Panc1 (cell line): ENCODE measurements around the gene KCTD13.

Experiments
- CTCF ChIP-seq: fragments of 450-650 bp; IDR thresholded peaks from 2 replicates; pipeline ENCODE4 v1.5.1; 2017; ENCODE audit warnings: mild to moderate bottlenecking
- POLR2AphosphoS5 ChIP-seq: IDR thresholded peaks from 2 replicates; pipeline ENCODE4 v1.6.1; 2012; ENCODE audit warnings: mild to moderate bottlenecking, low read depth, low read length, moderate library complexity
- REST ChIP-seq, 2 experiments: IDR thresholded peaks; 2 replicates each; pipeline ENCODE4 v1.6.1; 2011 to 2012; ENCODE audit warnings: low read depth in 2 of 2, control low read depth in 1 of 2, low read length in 1 of 2, mild to moderate bottlenecking in 1 of 2, moderate library complexity in 1 of 2; ENCODE audit not compliant: insufficient read depth in 1 of 2
- SIN3A ChIP-seq: IDR thresholded peaks from 2 replicates; pipeline ENCODE4 v1.6.1; 2012; ENCODE audit warnings: low read depth, mild to moderate bottlenecking, low read length, moderate library complexity, borderline replicate concordance; ENCODE audit not compliant: insufficient read depth
- TCF7L2 ChIP-seq: IDR thresholded peaks from 2 replicates; pipeline ENCODE4 v1.6.1; 2011; ENCODE audit warnings: mild to moderate bottlenecking, low read depth, low read length, inconsistent platforms

- TF ChIP-seq CTCF (no peak), POLR2AphosphoS5 (no peak), SIN3A (no peak), REST (IDR thresholded peaks at IDR 0.05; ENCODE audit: insufficient read depth in 1 of 2, low read depth in 2 of 2, low read length in 1 of 2) (no peak), TCF7L2 (no peak)
Measured at GRCh38 chr16:29864205-29864604, 61.8 kb downstream of the KCTD13 start.
